Measurements from ENCODE around the gene ADAMTSL4. TPM values are rescaled to one million over a fixed set of nuclear protein-coding genes. Genes with fewer than 3 reads are reported as not detected.
"Not testable (repeated sequence)": the region's sequence is repeated elsewhere in the genome, so short reads cannot be mapped to it uniquely, and the experiment has no call there.

The ADAMTSL4 gene
- total RNA-seq, 1 donor from 2014 or later, result 12.0 TPM

- Histone ChIP-seq H3K36me3 (ENCODE audit: control insufficient read depth in 3 of 3, insufficient read depth in 3 of 3, low read length in 3 of 3) (no peaks in the 10 kb centered on the region), H3K9ac (ENCODE audit: low read depth in 1 of 3, low read length in 3 of 3) (no peak overlapping the region), H3K9me3 (ENCODE audit: control insufficient read depth in 3 of 3, low read length in 3 of 3) (no peaks in the 10 kb centered on the region), H3K4me3 (ENCODE audit: low read length in 3 of 3) (no peak overlapping the region), H3K27me3 (ENCODE audit: control insufficient read depth in 3 of 3, insufficient read depth in 3 of 3, low read length in 3 of 3) (no peaks in the 10 kb centered on the region), H3K4me1 (ENCODE audit: control insufficient read depth in 3 of 3, insufficient read depth in 3 of 3, low read length in 3 of 3) (peaks cover 0 to 10% (median 9%) of the 10 kb centered on the region in 3 donors), H3K27ac (ENCODE audit: low read depth, low read length) (peak overlapping the region; percentile 88)
Measured at GRCh38 chr1:150604226-150604588, 55.0 kb downstream of the ADAMTSL4 start.

GRCh38 chr1:150605451-150605731, 56.2 kb downstream of the ADAMTSL4 start:
- H3K9me3 ChIP-seq (ENCODE audit: control insufficient read depth in 3 of 3, low read length in 3 of 3); H3K27me3 ChIP-seq (ENCODE audit: control insufficient read depth in 3 of 3, insufficient read depth in 3 of 3, low read length in 3 of 3); H3K36me3 ChIP-seq (ENCODE audit: control insufficient read depth in 3 of 3, insufficient read depth in 3 of 3, low read length in 3 of 3); H3K9ac ChIP-seq (ENCODE audit: low read depth in 1 of 3, low read length in 3 of 3); H3K27ac ChIP-seq (ENCODE audit: low read depth, low read length); H3K4me3 ChIP-seq (ENCODE audit: low read length in 3 of 3): not testable (repeated sequence)
- peaks cover 8 to 14% (median 9%) of the 10 kb centered on the region in 3 donors for H3K4me1 ChIP-seq (ENCODE audit: control insufficient read depth in 3 of 3, insufficient read depth in 3 of 3, low read length in 3 of 3)

GRCh38 chr1:150606463-150607142, 57.4 kb downstream of the ADAMTSL4 start:
- H3K36me3 ChIP-seq (ENCODE audit: control insufficient read depth in 3 of 3, insufficient read depth in 3 of 3, low read length in 3 of 3), result no peaks in the 10 kb centered on the region
- no peak overlapping the region for H3K4me3 ChIP-seq (ENCODE audit: low read length in 3 of 3)
- no peak overlapping the region for H3K9ac ChIP-seq (ENCODE audit: low read depth in 1 of 3, low read length in 3 of 3)
- peaks cover 9 to 17% (median 10%) of the 10 kb centered on the region in 3 donors for H3K4me1 ChIP-seq (ENCODE audit: control insufficient read depth in 3 of 3, insufficient read depth in 3 of 3, low read length in 3 of 3)
- no peaks in the 10 kb centered on the region for H3K9me3 ChIP-seq (ENCODE audit: control insufficient read depth in 3 of 3, low read length in 3 of 3)
- H3K27ac ChIP-seq (ENCODE audit: low read depth, low read length), result no peak overlapping the region
- no peaks in the 10 kb centered on the region for H3K27me3 ChIP-seq (ENCODE audit: control insufficient read depth in 3 of 3, insufficient read depth in 3 of 3, low read length in 3 of 3)

DNA sequence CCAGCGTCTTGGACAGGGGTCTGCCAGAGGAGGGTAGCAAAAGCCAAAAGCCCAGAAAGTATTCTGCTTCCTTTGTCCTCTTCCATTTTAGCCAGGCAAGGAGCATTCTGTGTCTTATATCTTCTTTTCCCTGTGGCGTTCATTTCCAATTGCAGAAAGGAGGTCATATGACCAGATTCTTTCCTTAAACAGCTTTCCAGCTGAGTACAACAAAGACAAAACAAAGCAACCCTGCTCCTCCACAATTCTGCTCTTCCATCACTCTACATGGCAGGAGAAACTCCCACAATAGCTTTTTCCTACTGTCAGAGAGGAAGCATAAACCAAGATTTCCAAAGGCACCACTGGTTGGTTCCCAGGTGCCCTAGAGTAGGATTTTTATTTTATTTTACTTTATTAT, 60.5 kb downstream of the ADAMTSL4 start:
- H3K9me3 ChIP-seq (ENCODE audit: control insufficient read depth in 3 of 3, low read length in 3 of 3), result no peaks in the 10 kb centered on the region
- H3K36me3 ChIP-seq (ENCODE audit: control insufficient read depth in 3 of 3, insufficient read depth in 3 of 3, low read length in 3 of 3), result no peaks in the 10 kb centered on the region
- H3K4me3 ChIP-seq (ENCODE audit: low read length in 3 of 3), result no peak overlapping the region
- peaks cover 9 to 25% (median 25%) of the 10 kb centered on the region in 3 donors for H3K4me1 ChIP-seq (ENCODE audit: control insufficient read depth in 3 of 3, insufficient read depth in 3 of 3, low read length in 3 of 3)
- no peaks in the 10 kb centered on the region for H3K27me3 ChIP-seq (ENCODE audit: control insufficient read depth in 3 of 3, insufficient read depth in 3 of 3, low read length in 3 of 3)
- no peak overlapping the region for H3K9ac ChIP-seq (ENCODE audit: low read depth in 1 of 3, low read length in 3 of 3)
- no peak overlapping the region for H3K27ac ChIP-seq (ENCODE audit: low read depth, low read length)

Small RNAs within 50 kb of the gene (small RNA-seq; reads per million reads assigned to genes)
- gene MIR4257 (not detected), gene RF00015 (not detected), gene RF00561 (not detected), gene RN7SL473P (not detected), gene RN7SL600P (not detected)

Other genes starting within 250 kb of the ADAMTSL4 start
- gene PRPF3, start 227.9 kb upstream of the ADAMTSL4 start, total RNA-seq, result 35.0 TPM
- gene RPRD2, start 185.3 kb upstream of the ADAMTSL4 start, total RNA-seq, result 12.0 TPM
- gene TARS2, start 62.0 kb upstream of the ADAMTSL4 start, total RNA-seq, result 21.4 TPM
- gene ECM1, start 41.3 kb upstream of the ADAMTSL4 start, total RNA-seq, result 0.52 TPM
- not detected for gene FALEC, start 33.7 kb upstream of the ADAMTSL4 start, total RNA-seq
- 157 TPM for gene MCL1, start 30.2 kb downstream of the ADAMTSL4 start, total RNA-seq
- gene ENSA, start 80.2 kb downstream of the ADAMTSL4 start, total RNA-seq, result 63.7 TPM
- 22.4 TPM for gene GOLPH3L, start 147.7 kb downstream of the ADAMTSL4 start, total RNA-seq
- gene HORMAD1, start 171.5 kb downstream of the ADAMTSL4 start, total RNA-seq, result not detected
- gene CTSS, start 216.4 kb downstream of the ADAMTSL4 start, total RNA-seq, result 29.2 TPM